ENCODE measurements around the gene TTLL13.
A peak's percentile ranks its signal among the peaks of the same experiment; 100 is the strongest.
"Not testable (repeated sequence)": the region's sequence is repeated elsewhere in the genome, so short reads cannot be mapped to it uniquely, and the experiment has no call there.

The TTLL13 gene

GRCh38 chr15:90286678-90287077, 37.3 kb downstream of the TTLL13 start:
- no peak for DNase-seq

- no peak for DNase-seq
Measured at GRCh38 chr15:90287101-90287500, 37.7 kb downstream of the TTLL13 start.

- DNase-seq, result no peak
Measured at GRCh38 chr15:90287946-90288345, 38.6 kb downstream of the TTLL13 start.

- no peak for DNase-seq
Measured at GRCh38 chr15:90291679-90292356, 42.5 kb downstream of the TTLL13 start.

GRCh38 chr15:90293040-90293810, 43.9 kb downstream of the TTLL13 start:
- DNase-seq, result peak; percentile 53

GRCh38 chr15:90294159-90294558, 44.8 kb downstream of the TTLL13 start:
- DNase-seq, result no peak

GRCh38 chr15:90294601-90295269, 45.4 kb downstream of the TTLL13 start:
- no peak for DNase-seq

- no peak for DNase-seq
Measured at GRCh38 chr15:90295270-90295648, 45.9 kb downstream of the TTLL13 start.

- not testable (repeated sequence) for DNase-seq
Measured at GRCh38 chr15:90296316-90296884, 47.0 kb downstream of the TTLL13 start.

- DNase-seq, result no peak
Measured at GRCh38 chr15:90297021-90297420, 47.7 kb downstream of the TTLL13 start.

GRCh38 chr15:90300541-90300940, 51.2 kb downstream of the TTLL13 start:
- no peak for DNase-seq

GRCh38 chr15:90300988-90301706, 51.8 kb downstream of the TTLL13 start:
- DNase-seq, result peak; percentile 60

GRCh38 chr15:90301707-90302300, 52.4 kb downstream of the TTLL13 start:
- no peak for DNase-seq

GRCh38 chr15:90305355-90305754, 56.0 kb downstream of the TTLL13 start:
- DNase-seq, result not testable (repeated sequence)

GRCh38 chr15:90305932-90306331, 56.6 kb downstream of the TTLL13 start:
- no peak for DNase-seq

- DNase-seq, result no peak
Measured at GRCh38 chr15:90306560-90306959, 57.2 kb downstream of the TTLL13 start.

GRCh38 chr15:90307661-90308060, 58.3 kb downstream of the TTLL13 start:
- no peak for DNase-seq

GRCh38 chr15:90309020-90309419, 59.7 kb downstream of the TTLL13 start:
- DNase-seq, result no peak

All from femur (tissue), 1 donor.